HepG2 (cell line): ENCODE measurements around the gene LEMD1. TPM values are rescaled to one million over a fixed set of nuclear protein-coding genes. Genes with fewer than 3 reads are reported as not detected.

ENCODE experiments used
- ATAC-seq: fragments of 200-7000 bp; cut with Tn5 transposase; 3 replicates; pipeline ENCODE4 v1.9.1; 2020; ENCODE audit warnings: mild to moderate bottlenecking, moderate library complexity
- BruUV-seq: library from RNA; stranded (reverse); fragments of 400-500 nt; replicated peaks from 2 replicates; lab custom pipeline; 2021; lab: Mats Ljungman, UMichigan
- CTCF ChIA-PET: fragments of 300-600 bp; formaldehyde crosslinking; extraction: SDS; loops from one replicate; lab custom pipeline; 2021; ENCODE audit warnings: low total read pairs, inconsistent platforms, low intra/inter-chr PET ratio; lab: Yijun Ruan, JAX
- POLR2A ChIA-PET: fragments of 350-600 bp; sonication (Branson Sonifier 250); formaldehyde crosslinking; loops from one replicate; lab custom pipeline; 2020; ENCODE audit warnings: antibody characterized with exemption, inconsistent platforms; lab: Yijun Ruan, JAX
- DNase-seq: peaks from one replicate; pipeline ENCODE4 v3.0.0-alpha.2; 2015; ENCODE audit warnings: low spot score
- FAIRE-seq: peaks from 3 replicates; lab custom pipeline; 2011; peaks lifted over from hg19 to GRCh38; lab: Jason Lieb, UNC
- H2AFZ ChIP-seq: one replicate; pipeline ENCODE4 v1.6.1; 2011; ENCODE audit warnings: low read length, inconsistent platforms
- H3K27ac ChIP-seq: fragments of 300-600 bp; 3 replicates; pipeline ENCODE4 v1.8.0; 2011; ENCODE audit warnings: mixed run types, mild to moderate bottlenecking, mixed read lengths, low read length, inconsistent platforms; ENCODE audit not compliant: insufficient read depth; ENCODE audit errors: extremely low read length
- H3K27me3 ChIP-seq, 2 experiments: fragments of 200-600 bp in 1 of 2; 2 replicates in 1 of 2; 3 replicates in 1 of 2; pipeline versions ENCODE4 v1.6.0 to v1.8.0; 2011; ENCODE audit warnings: low read length in 2 of 2, mild to moderate bottlenecking in 2 of 2, moderate library complexity in 2 of 2, inconsistent platforms in 1 of 2; ENCODE audit not compliant: insufficient read depth in 2 of 2, control insufficient read depth in 1 of 2
- H3K36me3 ChIP-seq, 2 experiments: fragments of 200-600 bp in 1 of 2; replicated peaks in 1 of 2; 2 replicates in 1 of 2; 3 replicates in 1 of 2; pipeline versions ENCODE4 v1.5.1 to v1.8.0; 2011; ENCODE audit warnings: low read length in 2 of 2, inconsistent platforms in 1 of 2; ENCODE audit not compliant: insufficient read depth in 2 of 2, control insufficient read depth in 1 of 2
- H3K4me1 ChIP-seq: 2 replicates; pipeline ENCODE4 v1.5.1; 2012; ENCODE audit warnings: low read length, inconsistent platforms; ENCODE audit not compliant: insufficient read depth
- H3K4me2 ChIP-seq: 2 replicates; pipeline ENCODE4 v1.6.0; 2011; ENCODE audit warnings: low read depth, low read length, inconsistent platforms
- H3K4me3 ChIP-seq, 3 experiments: fragments of 200-600 bp in 1 of 3; sonication (generic), shearing (Covaris generic) in 1 of 3; replicated peaks in 1 of 3; 2 replicates each; pipeline ENCODE4 v1.5.1; 2011 to 2016; ENCODE audit warnings: low read length in 3 of 3, inconsistent platforms in 2 of 3, low read depth in 2 of 3, mild to moderate bottlenecking in 2 of 3, control low read depth in 1 of 3, mixed read lengths in 1 of 3; ENCODE audit not compliant: insufficient read depth in 1 of 3
- H3K79me2 ChIP-seq: one replicate; pipeline ENCODE4 v1.6.1; 2011; ENCODE audit warnings: low read length, inconsistent platforms; ENCODE audit not compliant: insufficient read depth
- H3K9ac ChIP-seq: 2 replicates; pipeline ENCODE4 v1.6.0; 2011; ENCODE audit warnings: mild to moderate bottlenecking, low read depth, low read length, inconsistent platforms; ENCODE audit not compliant: insufficient read depth
- H3K9me3 ChIP-seq: 2 replicates; pipeline ENCODE4 v1.5.1; 2012; ENCODE audit warnings: mild to moderate bottlenecking, low read length
- H4K20me1 ChIP-seq: 2 replicates; pipeline ENCODE4 v1.6.0; 2011; ENCODE audit warnings: inconsistent platforms, mild to moderate bottlenecking, low read length, moderate library complexity; ENCODE audit not compliant: insufficient read depth
- HOXD1 ChIP-seq: sonication (generic); formaldehyde crosslinking; IDR thresholded peaks from 2 replicates; pipeline ENCODE4 v1.5.0; 2020; ENCODE audit warnings: missing genetic modification reagents
- MIER3 ChIP-seq: IDR thresholded peaks from 2 replicates; pipeline ENCODE4 v1.6.1; 2016; ENCODE audit warnings: missing compliant biosample characterization, borderline replicate concordance
- NR2F2 ChIP-seq: IDR thresholded peaks from 2 replicates; pipeline ENCODE4 v1.6.1; 2012; ENCODE audit warnings: low read depth, inconsistent platforms, borderline replicate concordance
- PTBP1 ChIP-seq: fragments of 200-400 bp; formaldehyde crosslinking; IDR thresholded peaks from 2 replicates; pipeline ENCODE4 v1.6.1; 2018; ENCODE audit warnings: low read length, low read depth; ENCODE audit not compliant: poor library complexity, severe bottlenecking
- RFXANK ChIP-seq: IDR thresholded peaks from 2 replicates; pipeline ENCODE4 v1.6.1; 2016
- SOX13 ChIP-seq, 3 experiments: fragments of 450-650 bp in 1 of 3; sonication (generic) in 1 of 3; formaldehyde crosslinking in 1 of 3; IDR thresholded peaks in 2 of 3; conservative IDR thresholded peaks in 1 of 3; 2 replicates each; pipeline versions ENCODE4 v1.5.0 to v1.6.1; 2016 to 2020; ENCODE audit warnings: antibody characterized with exemption in 1 of 3, mild to moderate bottlenecking in 1 of 3, missing compliant biosample characterization in 1 of 3, missing genetic modification reagents in 1 of 3, moderate library complexity in 1 of 3
- TRIM24 ChIP-seq: sonication (generic); formaldehyde crosslinking; IDR thresholded peaks from 2 replicates; pipeline ENCODE4 v1.8.0; 2022; ENCODE audit warnings: mild to moderate bottlenecking, missing genetic modification reagents
- ZNF678 ChIP-seq: sonication (generic); formaldehyde crosslinking; IDR thresholded peaks from 2 replicates; pipeline ENCODE4 v1.4.0; 2020; ENCODE audit warnings: mild to moderate bottlenecking, missing genetic modification reagents
- ZNF788 ChIP-seq: sonication (generic); formaldehyde crosslinking; IDR thresholded peaks from 2 replicates; pipeline ENCODE4 v1.5.0; 2020; ENCODE audit warnings: mild to moderate bottlenecking, missing genetic modification reagents, borderline replicate concordance
- ZNF891 ChIP-seq: sonication (generic); formaldehyde crosslinking; IDR thresholded peaks from 2 replicates; pipeline ENCODE4 v1.5.0; 2020; ENCODE audit warnings: mild to moderate bottlenecking, missing genetic modification reagents
- ZSCAN22 ChIP-seq: sonication (generic); formaldehyde crosslinking; IDR thresholded peaks from 2 replicates; pipeline ENCODE4 v1.4.0; 2020; ENCODE audit warnings: mild to moderate bottlenecking, missing genetic modification reagents
- ZSCAN31 ChIP-seq: sonication (generic); formaldehyde crosslinking; IDR thresholded peaks from 2 replicates; pipeline ENCODE4 v1.5.0; 2020; ENCODE audit warnings: low read depth, mild to moderate bottlenecking, missing genetic modification reagents
- WGBS: methylation state at CpG from one replicate; pipeline ENCODE4 v1.1.6; 2017; ENCODE audit warnings: low lambda C conversion rate; 5-methylcytosine and 5-hydroxymethylcytosine counted together
- in situ Hi-C: cut with HindIII; loops from 2 replicates; pipeline ENCODE4 v1.10.0; 2017; ENCODE audit warnings: low pct_unique_long_range_greater_than_20kb; ENCODE audit not compliant: extremely low pct_ligation_motif_present
- intact Hi-C: fragments of 100-400 bp; cut with micrococcal nuclease; formaldehyde crosslinking; loops from one replicate; pipeline ENCODE4 v1.10.0; 2022; ENCODE audit not compliant: unreplicated experiment
- polyA plus RNA-seq, 8 experiments: library from polyadenylated mRNA; depleted of rRNA in 3 of 8; stranded (reverse) in 7 of 8; unstranded in 1 of 8; fragments of >200 nt; fragmentation: Illumina TruSeq in 4 of 8; extraction: Trizol in 4 of 8; gene quantifications; 2 replicates each; pipeline versions ENCODE4 v1.2.1 to v1.2.3, GENCODE V29; 2011 to 2016; ENCODE audit warnings: low read depth in 4 of 8, missing spikeins in 1 of 8, mixed read lengths in 1 of 8; ENCODE audit not compliant: insufficient read depth in 1 of 8
- total RNA-seq, 5 experiments: library from RNA; depleted of rRNA; stranded (reverse); fragments of >200 nt; fragmentation: Illumina TruSeq; extraction: Trizol; gene quantifications; 2 replicates each; pipeline ENCODE4 v1.2.3, GENCODE V29; 2016; ENCODE audit warnings: low read depth in 1 of 5
- TF ChIP-seq, protein P1 (sequence below): IDR thresholded peaks from 2 replicates; pipeline ENCODE4 v1.6.1; 2016; ENCODE audit warnings: low read depth, borderline replicate concordance
- TF ChIP-seq, protein P2 (sequence below): sonication (generic); formaldehyde crosslinking; IDR thresholded peaks from 2 replicates; pipeline ENCODE4 v1.8.0; 2022; ENCODE audit warnings: mild to moderate bottlenecking, missing genetic modification reagents; ENCODE audit not compliant: insufficient replicate concordance

Gene LEMD1
- total and polyA plus RNA-seq, 2 of the 13 experiments (the other 11 are each of a cell fraction or from before 2014, with no cell fraction given) = 1.4 to 2.3 TPM

DNA sequence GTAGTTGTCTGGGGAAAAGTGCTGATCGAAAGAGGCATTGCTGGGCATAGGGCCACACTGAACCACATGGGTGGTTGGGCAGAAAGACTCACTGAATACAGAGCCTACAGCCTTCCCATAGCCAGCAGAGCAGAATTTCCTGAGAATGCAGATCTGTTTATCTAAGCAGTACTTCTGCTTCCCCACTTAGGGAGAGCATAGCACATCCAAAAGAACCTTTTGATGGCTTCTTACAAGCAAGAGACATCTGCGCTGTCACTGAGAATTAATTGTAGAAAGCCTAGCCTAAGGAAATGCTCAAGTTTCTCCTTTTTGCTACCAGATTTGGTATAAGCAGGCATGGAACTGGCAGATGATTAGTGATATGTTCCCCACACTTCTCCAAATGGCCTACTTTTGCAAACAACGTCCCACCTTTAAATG, 52.1 kb downstream of the LEMD1 start:
- no peak overlapping the region for H3K9ac ChIP-seq
- no peak overlapping the region for H3K4me2 ChIP-seq
- in situ Hi-C loops (no loop called here), intact Hi-C loops (no loop called here)
- TF ChIP-seq ZNF678 (CRISPR knock-in tag) = no peak
- no peak for TF ChIP-seq MIER3 (CRISPR knock-in tag)
- no peak for TF ChIP-seq ZNF788
- no peak for TF ChIP-seq HOXD1 (CRISPR knock-in tag)
- TF ChIP-seq, protein P1, sequence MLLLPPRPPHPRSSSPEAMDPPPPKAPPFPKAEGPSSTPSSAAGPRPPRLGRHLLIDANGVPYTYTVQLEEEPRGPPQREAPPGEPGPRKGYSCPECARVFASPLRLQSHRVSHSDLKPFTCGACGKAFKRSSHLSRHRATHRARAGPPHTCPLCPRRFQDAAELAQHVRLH = no peak
- no peak for TF ChIP-seq TRIM24 (CRISPR knock-in tag)
- no peak for TF ChIP-seq PTBP1
- no peak for TF ChIP-seq RFXANK (CRISPR knock-in tag)
- TF ChIP-seq SOX13 (IDR thresholded peaks at IDR 0.05) = no peak
- TF ChIP-seq SOX13 (CRISPR knock-in tag; conservative IDR thresholded peaks at IDR 0.05 in 1 of 2, IDR thresholded peaks at IDR 0.05 in 1 of 2) = no peak
- no peak for TF ChIP-seq ZNF891 (CRISPR knock-in tag)
- TF ChIP-seq NR2F2 = no peak
- TF ChIP-seq ZSCAN31 (CRISPR knock-in tag) = no peak
- TF ChIP-seq ZSCAN22 (CRISPR knock-in tag) = no peak
- TF ChIP-seq, protein P2, sequence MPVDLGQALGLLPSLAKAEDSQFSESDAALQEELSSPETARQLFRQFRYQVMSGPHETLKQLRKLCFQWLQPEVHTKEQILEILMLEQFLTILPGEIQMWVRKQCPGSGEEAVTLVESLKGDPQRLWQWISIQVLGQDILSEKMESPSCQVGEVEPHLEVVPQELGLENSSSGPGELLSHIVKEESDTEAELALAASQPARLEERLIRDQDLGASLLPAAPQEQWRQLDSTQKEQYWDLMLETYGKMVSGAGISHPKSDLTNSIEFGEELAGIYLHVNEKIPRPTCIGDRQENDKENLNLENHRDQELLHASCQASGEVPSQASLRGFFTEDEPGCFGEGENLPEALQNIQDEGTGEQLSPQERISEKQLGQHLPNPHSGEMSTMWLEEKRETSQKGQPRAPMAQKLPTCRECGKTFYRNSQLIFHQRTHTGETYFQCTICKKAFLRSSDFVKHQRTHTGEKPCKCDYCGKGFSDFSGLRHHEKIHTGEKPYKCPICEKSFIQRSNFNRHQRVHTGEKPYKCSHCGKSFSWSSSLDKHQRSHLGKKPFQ = no peak
- ChIA-PET POLR2A (no interaction called here), CTCF (no interaction called here)
- DNase-seq = no peak
- FAIRE-seq = no peak
- no peak overlapping the region for H3K4me3 ChIP-seq
- H3K27ac ChIP-seq = no peak overlapping the region
- no TSS peak for BruUV-seq
- H3K79me2 ChIP-seq = no peaks in the 10 kb centered on the region
- 0 out of 2 replicates have a peak, but pooled peaks cover 8% of the 10 kb centered on the region for H3K4me1 ChIP-seq
- peaks cover 1 to 27% of the 10 kb centered on the region in 2 experiments; a peak in 3 of 5 replicates for H3K27me3 ChIP-seq
- WGBS = 39% methylated on average over 3 of the region's 3 CpGs
- no peaks in the 10 kb centered on the region for H4K20me1 ChIP-seq
- no peak for ATAC-seq
- no peaks in the 10 kb centered on the region for H3K9me3 ChIP-seq
- no peak overlapping the region for H2AFZ ChIP-seq
- H3K36me3 ChIP-seq = no peaks in the 10 kb centered on the region
